ENCODE measurements around the gene NET1.

GRCh38 chr10:5503477-5503835 is 91.1 kb downstream of the NET1 start:
- TF ChIP-seq, protein P1, sequence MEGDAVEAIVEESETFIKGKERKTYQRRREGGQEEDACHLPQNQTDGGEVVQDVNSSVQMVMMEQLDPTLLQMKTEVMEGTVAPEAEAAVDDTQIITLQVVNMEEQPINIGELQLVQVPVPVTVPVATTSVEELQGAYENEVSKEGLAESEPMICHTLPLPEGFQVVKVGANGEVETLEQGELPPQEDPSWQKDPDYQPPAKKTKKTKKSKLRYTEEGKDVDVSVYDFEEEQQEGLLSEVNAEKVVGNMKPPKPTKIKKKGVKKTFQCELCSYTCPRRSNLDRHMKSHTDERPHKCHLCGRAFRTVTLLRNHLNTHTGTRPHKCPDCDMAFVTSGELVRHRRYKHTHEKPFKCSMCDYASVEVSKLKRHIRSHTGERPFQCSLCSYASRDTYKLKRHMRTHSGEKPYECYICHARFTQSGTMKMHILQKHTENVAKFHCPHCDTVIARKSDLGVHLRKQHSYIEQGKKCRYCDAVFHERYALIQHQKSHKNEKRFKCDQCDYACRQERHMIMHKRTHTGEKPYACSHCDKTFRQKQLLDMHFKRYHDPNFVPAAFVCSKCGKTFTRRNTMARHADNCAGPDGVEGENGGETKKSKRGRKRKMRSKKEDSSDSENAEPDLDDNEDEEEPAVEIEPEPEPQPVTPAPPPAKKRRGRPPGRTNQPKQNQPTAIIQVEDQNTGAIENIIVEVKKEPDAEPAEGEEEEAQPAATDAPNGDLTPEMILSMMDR (IDR thresholded peaks at IDR 0.05) = no peak
- no peak for TF ChIP-seq EZH2phosphoT487 (IDR thresholded peaks at IDR 0.05)

All from neural progenitor cell (in vitro differentiated cells).